Stomach (tissue), 9 donors: ENCODE data around the gene VSTM1. TPM values are rescaled to one million over a fixed set of nuclear protein-coding genes. Genes with fewer than 3 reads are reported as not detected.
A peak's percentile ranks its signal among the peaks of the same experiment; 100 is the strongest.

Source experiments
- DNase-seq, 2 donors: peaks; one replicate each; pipeline versions ENCODE4 v3.0.0 to v3.0.0-alpha.2; 2013 to 2019
- H3K27ac ChIP-seq, 5 donors: fragments of 200-600 bp in 4 of 5; sonication (generic) in 4 of 5; one replicate each; pipeline ENCODE4 v1.5.1; 2013 to 2019; ENCODE audit warnings: mild to moderate bottlenecking in 1 of 5, moderate library complexity in 1 of 5
- H3K27me3 ChIP-seq, 3 donors: fragments of 200-600 bp; sonication (generic); one replicate each; pipeline ENCODE4 v1.5.1; 2017 to 2019; ENCODE audit warnings: mixed run types in 1 of 3
- H3K36me3 ChIP-seq, 4 donors: fragments of 200-600 bp; sonication (generic); 1 replicate in 3 of 4; 2 replicates in 1 of 4; pipeline ENCODE4 v1.5.1; 2016 to 2019
- H3K4me1 ChIP-seq, 4 donors: fragments of 200-600 bp; sonication (generic); one replicate each; pipeline ENCODE4 v1.5.1; 2016 to 2019
- H3K4me3 ChIP-seq, 4 donors: fragments of 200-600 bp; sonication (generic) in 3 of 4; one replicate each; pipeline ENCODE4 v1.5.1; 2016 to 2019; ENCODE audit warnings: mild to moderate bottlenecking in 1 of 4
- H3K9me3 ChIP-seq, 4 donors: fragments of 200-600 bp; sonication (generic); one replicate each; pipeline ENCODE4 v1.5.1; 2016 to 2019
- CTCF ChIP-seq, 7 experiments: fragments of 450-650 bp in 4 of 7; fragments of 200-600 bp in 3 of 7; sonication (generic) in 3 of 7; IDR thresholded peaks; one replicate each; pipeline ENCODE4 v1.5.1; 2016 to 2019; ENCODE audit warnings: antibody characterized with exemption in 7 of 7, control low read depth in 2 of 7, mild to moderate bottlenecking in 1 of 7
- EP300 ChIP-seq: sonication (generic); formaldehyde crosslinking; IDR thresholded peaks from one replicate; pipeline ENCODE4 v1.6.1; 2017; ENCODE audit warnings: antibody characterized with exemption
- POLR2A ChIP-seq, 4 donors: fragments of 450-650 bp; IDR thresholded peaks; one replicate each; pipeline ENCODE4 v1.6.1; 2016; ENCODE audit warnings: antibody characterized with exemption in 4 of 4, control low read depth in 2 of 4, mild to moderate bottlenecking in 1 of 4, moderate library complexity in 1 of 4
- POLR2AphosphoS5 ChIP-seq, 3 donors: sonication (generic); formaldehyde crosslinking; IDR thresholded peaks; one replicate each; pipeline ENCODE4 v1.6.1; 2016; ENCODE audit warnings: antibody characterized with exemption in 3 of 3
- WGBS, 5 donors: extraction: QIAGEN DNeasy Blood & Tissue Kit in 3 of 5; methylation state at CpG; one replicate each; pipeline versions ENCODE4 v1.1.5 to v1.1.7; 2013 to 2018; 5-methylcytosine and 5-hydroxymethylcytosine counted together
- intact Hi-C: fragments of 100-400 bp; cut with DNase I; formaldehyde crosslinking; loops from one replicate; pipeline ENCODE4 v1.15.1; 2023; ENCODE audit warnings: low total_unique reads
- polyA plus RNA-seq, 3 donors: library from polyadenylated mRNA; stranded (reverse); fragments of 200-250 nt; gene quantifications; one replicate each; pipeline ENCODE4 v1.2.3, GENCODE V29; 2013
- total RNA-seq, 5 donors: library from RNA; depleted of rRNA; stranded (reverse); fragments of >200 nt; gene quantifications; one replicate each; pipeline versions ENCODE4 v1.1.0 to v1.2.3, GENCODE V29; 2014 to 2016
- donor health status: healthy with polysubstance abuse.
- donor health status: Bipolar disorder and iron deficiency.
- donor health status: healthy.

VSTM1 gene
- total and polyA plus RNA-seq, 8 donors = not detected

DNA sequence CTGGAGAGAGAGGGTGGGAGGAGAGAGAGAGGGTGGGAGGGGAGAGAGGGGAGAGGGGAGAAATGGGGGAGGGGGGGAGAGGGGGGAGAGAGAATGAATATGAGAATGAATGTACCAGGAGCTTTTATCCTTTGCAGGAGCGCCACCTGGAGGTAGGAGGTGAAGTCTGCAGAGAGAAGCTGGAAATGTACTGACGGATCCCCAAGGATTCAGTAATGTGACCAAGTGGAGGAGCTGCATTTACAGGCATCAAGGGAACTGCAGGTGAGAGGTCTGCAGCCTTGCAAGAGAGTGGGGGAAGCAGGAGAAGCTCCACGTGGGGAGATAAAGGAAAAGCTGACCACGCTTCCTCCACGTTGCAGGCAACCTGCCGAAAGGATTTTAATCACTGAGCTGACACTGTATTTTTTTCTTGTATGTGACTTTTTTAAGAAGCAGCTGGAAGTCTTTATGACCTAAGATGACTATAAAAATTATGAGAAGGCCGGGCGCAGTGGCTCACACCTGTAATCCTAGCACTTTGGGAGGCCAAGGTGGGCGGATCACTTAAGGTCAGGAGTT lies 33.7 kb downstream of the VSTM1 start:
- DNase-seq = peak; percentile 66 to 71
- H3K4me1 ChIP-seq = peaks cover 0 to 5% (median 0%) of the 10 kb centered on the region in 4 donors
- no peaks in the 10 kb centered on the region for H3K9me3 ChIP-seq
- 31 to 39% (median 35%) methylated on average over 9 of the region's 9 CpGs for WGBS, 5 donors
- H3K27ac ChIP-seq = no peak overlapping the region
- intact Hi-C loops = loop anchor here (5.0 to 10.0 kb wide), 3 partner anchors 125 to 238 kb away; partner anchors contain the start of gene CACNG7
- peaks cover 0 to 86% (median 0%) of the 10 kb centered on the region in 3 donors for H3K27me3 ChIP-seq
- TF ChIP-seq POLR2A (IDR thresholded peaks at IDR 0.05) (no peak), CTCF (IDR thresholded peaks at IDR 0.05) (peak in 4 of 7 experiments; percentile 37 to 67 (median 42))
- H3K36me3 ChIP-seq = no peaks in the 10 kb centered on the region
- no peak overlapping the region for H3K4me3 ChIP-seq

DNA sequence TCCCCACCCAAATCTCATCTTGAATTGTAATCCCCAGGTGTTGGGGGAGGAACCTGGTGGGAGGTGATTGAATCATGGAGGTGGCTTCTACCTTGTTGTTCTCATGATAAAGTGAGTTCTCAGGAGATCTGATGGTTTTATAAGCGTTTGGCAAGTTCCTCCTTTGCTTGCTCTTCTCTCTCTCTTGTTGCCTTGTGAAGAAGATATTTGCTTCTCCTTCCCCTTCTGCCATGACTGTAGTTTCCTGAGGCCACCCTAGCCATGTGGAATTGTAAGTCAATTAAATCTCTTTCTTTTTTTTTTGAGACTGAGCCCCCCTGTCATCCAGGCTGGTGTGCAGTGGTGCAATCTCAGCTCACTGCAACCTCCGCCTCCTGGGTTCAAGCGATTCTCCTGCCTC lies 34.4 kb downstream of the VSTM1 start:
- H3K9me3 ChIP-seq = no peaks in the 10 kb centered on the region
- peaks cover 0 to 90% (median 5%) of the 10 kb centered on the region in 3 donors for H3K27me3 ChIP-seq
- no peak for DNase-seq
- H3K36me3 ChIP-seq = no peaks in the 10 kb centered on the region
- H3K27ac ChIP-seq = no peak overlapping the region
- H3K4me3 ChIP-seq = no peak overlapping the region
- intact Hi-C loops = loop anchor here (10.0 kb wide), 2 partner anchors 124 to 184 kb away; partner anchors contain the start of gene CACNG7
- peaks cover 0 to 5% (median under 1%) of the 10 kb centered on the region in 4 donors for H3K4me1 ChIP-seq
- TF ChIP-seq EP300 = no peak
- no peak for TF ChIP-seq POLR2AphosphoS5 (IDR thresholded peaks at IDR 0.05)
- 72 to 80% (median 73%) methylated on average over 3 of the region's 3 CpGs for WGBS, 5 donors

DNA sequence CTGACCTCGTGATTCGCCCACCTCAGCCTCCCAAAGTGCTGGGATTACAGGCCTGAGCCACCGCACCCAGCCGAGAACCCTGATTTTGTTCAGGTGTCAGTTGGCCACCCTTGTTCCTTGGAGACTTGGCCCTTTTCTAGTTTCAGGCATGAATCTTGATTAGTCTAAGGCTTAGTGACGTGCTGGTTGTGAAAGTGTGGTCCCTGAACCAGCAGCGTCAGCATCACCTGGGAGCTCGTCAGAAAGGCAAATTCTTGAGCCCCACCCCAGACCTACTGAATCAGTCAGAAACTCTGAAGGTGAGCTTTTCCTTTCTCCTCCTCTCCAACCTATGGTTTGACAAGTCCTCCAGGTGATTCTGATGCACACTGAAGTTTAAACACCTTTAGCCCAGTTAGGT lies 37.0 kb downstream of the VSTM1 start:
- Histone ChIP-seq H3K4me3 (no peak overlapping the region), H3K27ac (no peak overlapping the region), H3K36me3 (no peaks in the 10 kb centered on the region), H3K9me3 (no peaks in the 10 kb centered on the region), H3K4me1 (peaks cover 0 to 11% (median 9%) of the 10 kb centered on the region in 4 donors), H3K27me3 (peaks cover 0 to 86% (median 8%) of the 10 kb centered on the region in 3 donors)
- intact Hi-C loops = loop anchor here (10.0 kb wide), 2 partner anchors 122 to 182 kb away; partner anchors contain the start of gene CACNG7
- peak in 1 of 2 donors; percentile 11 for DNase-seq
- TF ChIP-seq POLR2A (IDR thresholded peaks at IDR 0.05) (no peak), EP300 (no peak), POLR2AphosphoS5 (IDR thresholded peaks at IDR 0.05) (no peak), CTCF (IDR thresholded peaks at IDR 0.05) (no peak)
- WGBS, 5 donors = 52 to 65% (median 60%) methylated on average over 7 of the region's 7 CpGs

GRCh38 chr19:54024660-54025059 lies 39.0 kb downstream of the VSTM1 start:
- no peak for DNase-seq
- Histone ChIP-seq H3K4me1 (peaks cover 4 to 25% (median 11%) of the 10 kb centered on the region in 4 donors), H3K27me3 (peaks cover 0 to 68% (median 8%) of the 10 kb centered on the region in 3 donors), H3K36me3 (no peaks in the 10 kb centered on the region), H3K9me3 (no peaks in the 10 kb centered on the region), H3K4me3 (no peak overlapping the region), H3K27ac (no peak overlapping the region)
- WGBS, 5 donors = 75 to 82% (median 76%) methylated on average over 9 of the region's 9 CpGs
- intact Hi-C loops = loop anchor here (10.0 kb wide), 2 partner anchors 120 to 180 kb away; partner anchors contain the start of gene CACNG7
- no peak for TF ChIP-seq CTCF (IDR thresholded peaks at IDR 0.05)
- TF ChIP-seq EP300 = no peak
- TF ChIP-seq POLR2A (IDR thresholded peaks at IDR 0.05) = no peak
- no peak for TF ChIP-seq POLR2AphosphoS5 (IDR thresholded peaks at IDR 0.05)

GRCh38 chr19:54023191-54023590 lies 40.5 kb downstream of the VSTM1 start:
- TF ChIP-seq CTCF (IDR thresholded peaks at IDR 0.05) = no peak
- no peaks in the 10 kb centered on the region for H3K36me3 ChIP-seq
- intact Hi-C loops = loop anchor here (10.0 kb wide), 2 partner anchors 118 to 178 kb away; partner anchors contain the start of gene CACNG7
- DNase-seq = no peak
- H3K9me3 ChIP-seq = no peaks in the 10 kb centered on the region
- H3K27ac ChIP-seq = no peak overlapping the region
- no peak overlapping the region for H3K4me3 ChIP-seq
- H3K4me1 ChIP-seq = peaks cover 6 to 38% (median 13%) of the 10 kb centered on the region in 4 donors
- WGBS, 5 donors = 38 to 60% (median 50%) methylated on average over 3 of the region's 3 CpGs
- H3K27me3 ChIP-seq = peaks cover 0 to 55% (median 8%) of the 10 kb centered on the region in 3 donors
